HG03342 (cell line): Measurements from ENCODE around the gene TPMT.
A peak's percentile ranks its signal among the peaks of the same experiment; 100 is the strongest.
"Not testable (repeated sequence)": the region's sequence is repeated elsewhere in the genome, so short reads cannot be mapped to it uniquely, and the experiment has no call there.

Experiments used
- ATAC-seq: cut with Tn5 transposase; IDR thresholded peaks from one replicate; pipeline ENCODE4 v1.9.1; 2021; ENCODE audit warnings: mild to moderate bottlenecking, moderate library complexity; ENCODE audit not compliant: unreplicated experiment

The TPMT gene

DNA sequence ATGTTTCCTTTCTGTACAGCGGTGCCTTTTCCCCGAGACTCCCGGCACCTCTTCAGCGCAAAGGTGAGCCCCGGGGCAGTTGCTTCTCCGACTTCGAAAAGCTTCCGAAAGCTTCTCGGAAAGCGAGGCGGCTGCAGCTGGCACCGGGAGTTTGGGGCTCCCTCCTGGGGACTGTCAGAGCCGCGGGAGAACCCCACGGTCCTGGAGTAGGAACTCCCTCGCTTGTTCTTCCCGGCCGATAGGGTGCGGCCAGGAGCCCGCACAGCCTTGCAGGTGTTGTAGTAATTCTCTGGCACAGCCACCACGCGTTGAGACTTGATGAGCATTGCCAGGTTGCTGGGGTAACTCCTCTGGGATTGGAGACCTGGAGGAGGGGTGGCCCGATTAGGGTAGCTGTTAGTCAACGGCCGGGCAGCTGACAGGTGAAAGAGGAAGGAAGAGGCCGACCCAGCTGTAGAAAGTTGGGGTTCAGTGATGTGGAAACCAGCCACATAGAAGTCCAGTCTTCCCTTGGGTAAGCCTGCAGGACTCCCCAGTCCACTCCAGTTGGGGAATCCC lies 1.1 kb upstream of the TPMT start:
- peak; percentile 42 for ATAC-seq

- ATAC-seq = peak; percentile 87
Measured at GRCh38 chr6:18155150-18155863, 430 bp upstream of the TPMT start, which contains the start of gene KDM1B. TSS of gene KDM1B (plus strand) at chr6:18155422. CDS start at chr6:18159896, 4,474 bp downstream.

DNA sequence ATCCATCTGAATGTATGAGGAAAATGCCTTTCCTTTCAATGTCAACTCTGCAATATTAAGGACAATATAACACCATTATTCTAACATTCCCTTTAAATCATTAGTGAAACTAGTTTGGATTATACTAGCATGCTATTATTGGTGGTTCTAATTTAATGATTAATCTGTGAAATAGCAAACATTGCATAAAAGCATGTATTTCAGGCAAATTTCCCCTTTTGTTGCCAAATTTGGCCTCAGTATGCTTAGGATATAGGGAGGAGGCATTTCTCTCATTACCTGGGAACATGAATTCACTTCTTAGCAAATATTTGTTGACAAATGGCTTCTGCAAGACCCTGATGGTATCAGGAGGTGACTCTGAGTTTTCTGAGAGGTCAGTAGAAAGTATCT lies 1.6 kb downstream of the TPMT start:
- no peak for ATAC-seq

GRCh38 chr6:18151801-18152200 lies 3.1 kb downstream of the TPMT start:
- ATAC-seq = no peak

- not testable (repeated sequence) for ATAC-seq
Measured at GRCh38 chr6:18151391-18151790, 3.5 kb downstream of the TPMT start.

DNA sequence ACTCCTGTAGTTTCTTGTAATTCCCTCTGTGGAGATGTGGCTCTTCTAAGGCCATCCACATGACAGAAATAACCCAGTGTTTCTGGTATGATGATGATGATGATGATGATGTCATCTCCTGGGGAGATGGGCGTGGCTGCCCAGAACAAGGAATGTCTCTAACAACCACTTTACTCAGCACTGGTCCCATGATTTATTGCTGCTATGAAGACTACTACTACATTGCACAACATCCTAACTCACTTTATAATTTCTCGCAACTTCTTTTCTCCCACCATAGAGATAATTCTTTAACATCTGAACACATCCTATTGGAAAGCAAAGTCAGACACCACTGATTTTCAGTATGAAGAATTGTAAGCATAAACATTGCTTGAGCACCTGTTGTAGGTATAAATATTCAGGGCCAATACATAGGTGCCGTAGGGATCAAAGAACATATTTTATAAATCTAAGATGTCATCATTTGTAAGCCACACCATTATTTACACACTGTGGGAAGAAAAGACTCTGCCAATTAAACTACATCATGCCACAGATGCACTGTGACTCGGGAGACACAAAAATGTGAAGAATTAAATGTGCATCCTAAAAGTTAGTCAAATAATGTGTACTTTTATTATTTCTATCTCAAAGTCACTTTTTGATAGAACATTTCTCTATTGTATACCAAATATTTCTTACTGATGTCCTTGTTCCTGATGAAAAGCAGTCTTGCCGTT lies 6.4 kb downstream of the TPMT start:
- no peak for ATAC-seq

- ATAC-seq = no peak
Measured at GRCh38 chr6:18147616-18148015, 7.3 kb downstream of the TPMT start.

DNA sequence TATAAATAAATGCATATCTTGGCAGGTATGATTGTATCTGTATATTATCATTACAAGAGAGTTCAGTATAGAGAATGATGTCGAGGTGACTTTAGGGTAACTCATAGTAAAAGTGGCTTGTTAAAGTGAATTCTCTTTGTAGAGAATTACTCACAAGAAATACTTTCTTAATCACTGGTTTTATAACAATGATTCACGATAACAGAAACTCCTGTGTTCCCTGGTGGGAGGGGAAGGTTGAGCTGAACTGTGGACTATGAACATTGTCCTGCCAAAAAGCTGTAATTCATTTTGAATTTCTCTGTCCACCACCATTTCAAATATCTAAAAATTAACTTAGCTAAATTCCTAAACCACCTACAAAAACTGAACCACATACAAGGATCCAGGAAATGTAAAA lies 7.7 kb downstream of the TPMT start:
- ATAC-seq = no peak

DNA sequence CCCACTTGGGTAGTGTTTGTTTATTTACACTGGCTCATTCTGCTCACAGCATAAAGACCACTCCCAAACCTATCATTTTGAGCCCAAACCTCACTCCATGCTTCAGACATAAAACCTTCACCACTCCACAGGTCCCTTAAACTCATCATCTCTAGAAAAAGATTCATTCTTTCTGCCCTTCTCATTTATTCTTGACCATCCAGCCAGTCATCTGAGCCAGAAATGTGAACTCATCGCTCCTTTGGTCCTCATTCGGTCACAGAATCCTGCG lies 12.4 kb downstream of the TPMT start:
- no peak for ATAC-seq

GRCh38 chr6:18141805-18142590 lies 12.9 kb downstream of the TPMT start:
- no peak for ATAC-seq

GRCh38 chr6:18139935-18140621 lies 14.8 kb downstream of the TPMT start:
- no peak for ATAC-seq

GRCh38 chr6:18138906-18139305 lies 16.0 kb downstream of the TPMT start:
- no peak for ATAC-seq

DNA sequence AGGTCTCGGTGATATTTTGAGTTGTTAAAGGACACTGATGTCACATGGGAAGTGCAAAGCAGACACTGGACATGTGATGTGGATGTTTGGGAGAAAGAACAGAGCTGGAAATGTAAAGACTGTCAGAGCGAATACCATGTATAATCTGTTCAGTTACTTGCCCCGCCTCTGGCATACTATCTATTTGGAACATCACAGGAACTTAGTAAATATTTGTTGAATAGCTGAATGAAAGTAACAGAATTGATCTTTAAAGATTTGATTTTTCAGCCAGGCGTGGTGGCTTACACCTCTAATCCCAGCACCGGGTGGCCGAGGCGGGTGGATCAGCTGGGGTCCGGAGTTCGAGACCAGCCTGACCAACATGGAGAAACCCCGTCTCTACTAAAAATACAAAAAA lies 18.6 kb downstream of the TPMT start:
- no peak for ATAC-seq

GRCh38 chr6:18135171-18135570 lies 19.7 kb downstream of the TPMT start:
- ATAC-seq = no peak

- no peak for ATAC-seq
Measured at GRCh38 chr6:18132346-18132745, 22.5 kb downstream of the TPMT start.

DNA sequence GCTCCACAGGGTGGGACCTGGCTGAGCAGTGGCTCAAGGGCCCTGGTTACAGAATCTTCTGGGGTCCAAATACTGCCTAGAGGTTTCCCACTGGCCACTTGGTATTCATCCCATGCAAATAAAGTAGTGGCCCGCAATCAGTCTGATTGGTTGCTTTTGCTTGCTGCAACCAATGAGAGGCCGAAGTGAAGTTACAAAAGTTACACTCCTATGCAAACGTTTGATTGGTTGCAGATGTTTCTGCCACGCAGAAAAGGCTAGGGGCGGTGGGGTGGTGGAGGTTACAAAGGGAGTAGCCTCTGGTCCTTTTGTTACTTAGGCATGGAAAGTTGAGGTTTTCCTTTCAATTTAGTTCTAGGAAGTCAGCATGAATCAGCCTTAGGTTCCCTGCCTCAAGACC lies 28.8 kb downstream of the TPMT start:
- no peak for ATAC-seq

DNA sequence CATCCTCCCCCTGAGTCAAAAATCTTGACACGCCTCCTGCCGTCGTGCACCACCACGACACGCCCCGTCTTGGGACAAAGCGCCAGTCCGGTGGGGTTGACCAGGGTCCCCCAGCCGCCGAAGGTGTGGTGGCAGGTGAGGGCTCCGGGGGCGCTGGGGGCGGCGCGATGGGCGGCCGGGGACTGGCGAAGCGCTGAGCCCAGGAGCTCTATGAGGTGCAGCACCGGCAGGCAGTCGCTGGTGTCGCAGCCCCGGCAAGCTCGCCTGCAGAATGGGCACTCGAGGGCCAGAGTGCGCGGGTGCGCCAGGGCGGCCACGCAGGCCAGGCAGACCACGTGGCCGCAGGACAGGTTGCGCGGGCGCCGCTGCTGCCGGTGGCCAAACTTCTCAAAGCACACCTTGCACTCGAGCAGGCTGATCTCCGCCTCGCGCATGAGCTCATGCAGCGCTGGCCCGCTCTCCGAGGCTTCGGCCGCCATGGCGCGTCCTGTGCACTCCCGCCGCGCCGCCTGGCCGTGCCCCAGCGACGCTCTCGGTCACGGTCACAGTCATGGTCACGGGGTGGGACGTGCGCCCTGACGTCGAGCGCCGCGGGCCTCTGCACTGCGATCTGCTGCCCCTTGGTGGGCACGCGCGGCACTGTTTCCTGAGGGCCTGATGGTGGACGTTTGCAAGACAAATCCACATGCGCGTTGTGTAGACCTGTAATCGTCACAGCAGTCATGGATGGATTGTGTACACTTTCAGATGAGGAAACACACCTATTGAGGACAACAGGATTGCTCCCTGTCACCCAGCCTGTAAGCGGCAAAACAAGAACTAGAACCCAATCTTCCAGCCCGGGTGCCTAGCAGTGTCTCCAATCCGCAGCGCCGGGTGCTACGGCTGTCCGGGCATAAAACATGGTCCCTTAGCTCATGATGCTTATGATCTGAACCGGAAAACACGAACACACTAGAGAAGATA lies 32.5 kb downstream of the TPMT start, which contains the start of gene NHLRC1:
Gene NHLRC1, minus strand, starts transcription at position 550 of the 966 bp plus-strand sequence. Its CDS starts 71 bp downstream, at position 479.
- ATAC-seq = peak; percentile 100

GRCh38 chr6:18121580-18122127 lies 33.2 kb downstream of the TPMT start:
- ATAC-seq = no peak

DNA sequence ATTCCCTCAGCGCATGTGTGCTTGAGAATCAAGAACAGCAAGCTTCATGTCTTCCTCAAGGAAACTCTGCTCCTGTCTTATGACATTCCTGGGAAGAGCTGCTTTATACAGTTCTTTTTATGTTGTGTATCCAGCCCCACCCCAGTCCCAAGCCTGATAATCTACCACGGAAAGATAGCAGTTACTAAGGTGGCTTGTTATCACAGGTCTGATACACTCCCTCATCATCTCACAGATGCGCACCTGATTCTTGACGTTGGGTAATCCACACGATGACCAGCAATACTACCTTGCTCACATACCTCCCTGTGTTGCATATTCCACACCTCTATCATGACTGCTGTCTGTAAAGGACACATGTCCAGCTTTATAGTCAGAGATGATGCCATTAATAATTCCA lies 35.6 kb downstream of the TPMT start:
- no peak for ATAC-seq
